Suprapubic skin (tissue), 4 donors: ENCODE measurements around the gene RAB27A.

ENCODE experiments used
- CTCF ChIP-seq, 2 donors: fragments of 200-600 bp in 1 of 2; fragments of 450-650 bp in 1 of 2; sonication (generic) in 1 of 2; IDR thresholded peaks; one replicate each; pipeline ENCODE4 v1.5.1; 2016 to 2019; ENCODE audit warnings: antibody characterized with exemption in 2 of 2, mild to moderate bottlenecking in 1 of 2, moderate library complexity in 1 of 2
- POLR2A ChIP-seq, 2 donors: fragments of 450-650 bp; IDR thresholded peaks; one replicate each; pipeline ENCODE4 v1.6.1; 2017; ENCODE audit warnings: antibody characterized with exemption in 2 of 2, mild to moderate bottlenecking in 2 of 2, moderate library complexity in 2 of 2
- POLR2AphosphoS5 ChIP-seq, 3 donors: sonication (generic); formaldehyde crosslinking; IDR thresholded peaks; one replicate each; pipeline ENCODE4 v1.6.1; 2017; ENCODE audit warnings: antibody characterized with exemption in 3 of 3

- TF ChIP-seq POLR2A (IDR thresholded peaks at IDR 0.05), result no peak
- no peak for TF ChIP-seq CTCF (IDR thresholded peaks at IDR 0.05)
- TF ChIP-seq POLR2AphosphoS5 (IDR thresholded peaks at IDR 0.05), result no peak
Observed at GRCh38 chr15:55320238-55320550, 30.6 kb upstream of the RAB27A start.
